ENCODE results near the gene TMEM174. TPM values are rescaled to one million over a fixed set of nuclear protein-coding genes. Genes with fewer than 3 reads are reported as not detected.
"Not testable (repeated sequence)": the region's sequence is repeated elsewhere in the genome, so short reads cannot be mapped to it uniquely, and the experiment has no call there.

The TMEM174 gene
- total RNA-seq, 2 donors from 2014 or later: not detected

DNA sequence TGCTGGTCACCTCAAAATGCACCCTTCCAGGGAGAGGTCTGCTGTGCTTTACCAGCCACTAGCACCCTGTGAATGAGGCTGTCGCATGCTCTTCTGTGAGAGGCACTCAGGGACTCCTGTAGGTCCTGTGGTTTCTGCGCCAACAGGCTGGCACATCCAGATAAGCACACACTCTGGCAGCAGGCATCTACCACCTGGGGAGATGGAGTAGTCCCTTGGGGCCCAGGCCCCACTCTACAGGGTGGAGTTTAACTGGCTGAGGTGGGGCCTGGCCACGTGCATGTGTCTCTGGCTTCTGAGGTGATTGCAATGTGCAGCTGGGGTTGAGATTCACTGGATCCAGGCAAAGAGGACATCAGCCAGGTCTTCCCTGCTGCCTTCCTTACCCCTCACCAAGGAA, 32.3 kb downstream of the TMEM174 start:
- TF ChIP-seq, protein P1, sequence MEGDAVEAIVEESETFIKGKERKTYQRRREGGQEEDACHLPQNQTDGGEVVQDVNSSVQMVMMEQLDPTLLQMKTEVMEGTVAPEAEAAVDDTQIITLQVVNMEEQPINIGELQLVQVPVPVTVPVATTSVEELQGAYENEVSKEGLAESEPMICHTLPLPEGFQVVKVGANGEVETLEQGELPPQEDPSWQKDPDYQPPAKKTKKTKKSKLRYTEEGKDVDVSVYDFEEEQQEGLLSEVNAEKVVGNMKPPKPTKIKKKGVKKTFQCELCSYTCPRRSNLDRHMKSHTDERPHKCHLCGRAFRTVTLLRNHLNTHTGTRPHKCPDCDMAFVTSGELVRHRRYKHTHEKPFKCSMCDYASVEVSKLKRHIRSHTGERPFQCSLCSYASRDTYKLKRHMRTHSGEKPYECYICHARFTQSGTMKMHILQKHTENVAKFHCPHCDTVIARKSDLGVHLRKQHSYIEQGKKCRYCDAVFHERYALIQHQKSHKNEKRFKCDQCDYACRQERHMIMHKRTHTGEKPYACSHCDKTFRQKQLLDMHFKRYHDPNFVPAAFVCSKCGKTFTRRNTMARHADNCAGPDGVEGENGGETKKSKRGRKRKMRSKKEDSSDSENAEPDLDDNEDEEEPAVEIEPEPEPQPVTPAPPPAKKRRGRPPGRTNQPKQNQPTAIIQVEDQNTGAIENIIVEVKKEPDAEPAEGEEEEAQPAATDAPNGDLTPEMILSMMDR (IDR thresholded peaks at IDR 0.05): no peak
- H3K36me3 ChIP-seq: no peaks in the 10 kb centered on the region
- H3K9me3 ChIP-seq: peaks cover 5% of the 10 kb centered on the region
- H3K27me3 ChIP-seq (replicated peaks; ENCODE audit: insufficient read depth): no peaks in the 10 kb centered on the region
- no peak for ATAC-seq (ENCODE audit: insufficient number of reproducible peaks, low FRiP score, low read depth)
- peaks cover 0 to 8% of the 10 kb centered on the region in 2 donors for H3K4me1 ChIP-seq (ENCODE audit: control insufficient read depth in 1 of 2, low read depth in 2 of 2)
- H3K4me3 ChIP-seq: no peak overlapping the region
- H3K27ac ChIP-seq: no peak overlapping the region
- DNase-seq (ENCODE audit: low spot score): no peak

DNA sequence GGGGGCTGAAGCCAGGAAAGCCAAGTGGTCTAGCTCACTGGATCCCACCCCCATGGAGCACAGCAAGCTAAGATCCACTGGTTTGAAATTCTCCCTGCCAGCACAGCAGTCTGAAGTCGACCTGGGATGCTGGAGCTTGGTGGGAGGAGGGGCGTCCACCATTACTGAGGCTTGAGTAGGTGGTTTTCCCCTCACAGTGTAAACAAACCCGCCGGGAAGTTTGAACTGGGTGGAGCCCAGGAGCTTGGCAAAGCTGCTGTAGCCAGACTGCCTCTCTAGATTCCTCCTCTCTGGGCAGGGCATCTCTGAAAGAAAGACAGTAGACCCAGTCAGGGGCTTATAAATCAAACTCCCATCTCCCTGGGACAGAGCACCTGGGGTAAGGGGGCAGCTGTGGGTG, 34.2 kb downstream of the TMEM174 start:
- not testable (repeated sequence) for ATAC-seq (ENCODE audit: insufficient number of reproducible peaks, low FRiP score, low read depth); H3K4me3 ChIP-seq; H3K4me1 ChIP-seq (ENCODE audit: control insufficient read depth in 1 of 2, low read depth in 2 of 2); H3K27me3 ChIP-seq (replicated peaks; ENCODE audit: insufficient read depth); DNase-seq (ENCODE audit: low spot score); H3K9me3 ChIP-seq; H3K27ac ChIP-seq; H3K36me3 ChIP-seq

DNA sequence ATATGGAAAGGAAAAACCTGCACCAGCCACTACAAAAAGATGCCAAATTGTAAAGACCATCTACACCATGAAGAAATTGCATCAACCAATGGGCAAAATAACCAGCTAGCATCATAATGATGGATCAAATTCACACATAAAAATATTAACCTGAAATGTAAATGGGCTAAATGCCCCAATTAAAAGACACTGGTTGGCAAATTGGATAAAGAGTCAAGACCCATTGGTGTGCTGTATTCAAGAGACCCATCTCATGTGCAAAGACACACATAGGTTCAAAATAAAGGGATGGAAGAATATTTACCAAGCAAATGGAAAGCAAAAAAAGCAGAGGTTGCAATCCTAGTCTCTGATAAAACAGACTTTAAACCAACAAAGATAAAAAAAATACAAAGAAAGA, 36.1 kb downstream of the TMEM174 start:
- H3K27me3 ChIP-seq (replicated peaks; ENCODE audit: insufficient read depth); H3K9me3 ChIP-seq; H3K4me1 ChIP-seq (ENCODE audit: control insufficient read depth in 1 of 2, low read depth in 2 of 2); ATAC-seq (ENCODE audit: insufficient number of reproducible peaks, low FRiP score, low read depth); H3K36me3 ChIP-seq; H3K27ac ChIP-seq; H3K4me3 ChIP-seq; DNase-seq (ENCODE audit: low spot score): not testable (repeated sequence)

DNA sequence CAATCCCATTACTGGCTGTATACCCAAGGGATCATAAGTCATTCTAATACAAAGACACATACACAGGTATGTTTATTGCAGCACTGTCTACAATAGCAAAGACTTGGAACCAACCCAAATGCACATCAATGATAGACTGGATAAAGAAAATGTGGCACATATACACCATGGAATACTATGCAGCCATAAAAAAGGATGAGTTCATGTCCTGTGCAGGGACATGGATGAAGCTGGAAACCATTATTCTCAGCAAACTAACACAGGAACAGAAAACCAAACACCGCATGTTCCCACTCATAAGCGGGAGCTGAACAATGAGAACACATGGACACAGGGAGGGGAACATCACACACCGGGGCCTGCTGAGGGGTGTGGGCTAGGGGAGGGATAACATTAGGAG, 39.7 kb downstream of the TMEM174 start:
- not testable (repeated sequence) for H3K36me3 ChIP-seq; H3K9me3 ChIP-seq; H3K4me1 ChIP-seq (ENCODE audit: control insufficient read depth in 1 of 2, low read depth in 2 of 2); H3K27me3 ChIP-seq (replicated peaks; ENCODE audit: insufficient read depth); DNase-seq (ENCODE audit: low spot score); ATAC-seq (ENCODE audit: insufficient number of reproducible peaks, low FRiP score, low read depth); H3K27ac ChIP-seq; H3K4me3 ChIP-seq

DNA sequence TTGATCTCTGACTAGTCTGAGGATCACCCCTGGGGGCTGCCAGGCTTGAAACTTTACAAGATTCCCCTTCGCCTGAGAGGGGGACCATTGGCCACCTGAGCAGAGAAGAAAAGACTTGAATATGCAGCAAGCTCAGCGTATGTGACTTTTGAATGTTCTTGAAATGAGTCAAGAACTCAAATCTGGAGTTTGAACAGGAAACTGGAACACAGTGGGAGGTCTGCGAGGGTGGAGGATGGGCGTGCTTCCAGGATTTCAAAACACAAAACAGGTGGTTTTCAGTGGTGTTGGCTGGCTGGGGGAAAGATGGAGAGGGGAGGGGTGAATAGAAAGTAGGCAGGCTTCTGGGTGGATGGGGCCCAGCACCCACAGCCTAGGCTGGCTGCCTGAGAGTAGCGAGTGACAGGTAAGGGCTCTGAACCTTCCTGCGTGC, 40.6 kb downstream of the TMEM174 start:
- TF ChIP-seq, protein P1 (IDR thresholded peaks at IDR 0.05): no peak
- H3K27ac ChIP-seq: no peak overlapping the region
- H3K4me3 ChIP-seq: no peak overlapping the region
- no peaks in the 10 kb centered on the region for H3K27me3 ChIP-seq (replicated peaks; ENCODE audit: insufficient read depth)
- DNase-seq (ENCODE audit: low spot score): no peak
- no peak for ATAC-seq (ENCODE audit: insufficient number of reproducible peaks, low FRiP score, low read depth)
- no peaks in the 10 kb centered on the region for H3K36me3 ChIP-seq
- H3K9me3 ChIP-seq: peaks cover 5% of the 10 kb centered on the region
- H3K4me1 ChIP-seq (ENCODE audit: control insufficient read depth in 1 of 2, low read depth in 2 of 2): peaks cover 0 to 7% of the 10 kb centered on the region in 2 donors

DNA sequence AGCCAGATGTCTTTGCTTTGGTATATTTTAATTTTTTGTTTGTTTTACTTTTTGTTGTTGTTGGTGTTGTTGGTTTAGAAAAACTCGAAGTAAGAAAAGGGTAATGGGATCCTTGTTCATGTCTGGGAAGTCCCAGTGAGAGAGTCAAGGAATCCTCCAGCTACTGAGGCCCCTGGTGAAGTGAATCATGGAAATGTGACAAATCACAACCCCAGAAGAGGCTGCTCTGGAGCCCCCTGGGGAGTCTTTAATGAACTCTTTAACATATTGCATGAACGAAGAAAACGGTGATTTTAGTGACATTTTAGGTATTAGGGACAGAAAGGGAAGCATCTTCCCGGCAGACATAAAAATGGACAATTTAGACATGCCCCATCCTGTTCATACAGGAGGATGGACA, 41.3 kb downstream of the TMEM174 start:
- ATAC-seq (ENCODE audit: insufficient number of reproducible peaks, low FRiP score, low read depth) (no peak), DNase-seq (ENCODE audit: low spot score) (no peak)
- Histone ChIP-seq H3K4me3 (no peak overlapping the region), H3K27ac (no peak overlapping the region), H3K27me3 (replicated peaks; ENCODE audit: insufficient read depth) (no peaks in the 10 kb centered on the region), H3K9me3 (peaks cover 5% of the 10 kb centered on the region), H3K4me1 (ENCODE audit: control insufficient read depth in 1 of 2, low read depth in 2 of 2) (peaks cover 0 to 7% of the 10 kb centered on the region in 2 donors), H3K36me3 (no peaks in the 10 kb centered on the region)
- TF ChIP-seq, protein P1 (IDR thresholded peaks at IDR 0.05): no peak

DNA sequence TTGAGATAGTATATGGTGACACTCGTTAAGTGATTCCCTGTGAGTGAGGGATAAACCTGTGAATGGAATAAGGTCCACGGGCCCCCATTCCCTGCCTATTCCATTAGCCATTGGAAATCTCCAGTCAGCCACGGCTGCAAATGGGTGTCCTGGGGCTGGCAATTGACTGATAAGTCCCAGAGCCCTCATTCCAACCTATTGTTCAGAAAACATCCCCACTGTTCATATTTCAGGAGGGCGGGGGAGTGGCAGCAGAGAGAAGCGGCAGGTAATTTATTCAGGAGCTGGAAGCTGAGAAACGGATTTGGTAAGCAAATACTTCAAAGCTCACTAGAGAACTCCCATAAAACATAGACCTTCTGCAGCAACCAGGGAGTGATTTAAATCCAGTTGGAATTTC, 42.0 kb downstream of the TMEM174 start:
- no peak overlapping the region for H3K4me3 ChIP-seq
- H3K9me3 ChIP-seq: peaks cover 3% of the 10 kb centered on the region
- H3K27ac ChIP-seq: no peak overlapping the region
- TF ChIP-seq, protein P1 (IDR thresholded peaks at IDR 0.05): no peak
- H3K36me3 ChIP-seq: no peaks in the 10 kb centered on the region
- no peaks in the 10 kb centered on the region for H3K27me3 ChIP-seq (replicated peaks; ENCODE audit: insufficient read depth)
- ATAC-seq (ENCODE audit: insufficient number of reproducible peaks, low FRiP score, low read depth) (no peak), DNase-seq (ENCODE audit: low spot score) (no peak)
- peaks cover 0 to 7% of the 10 kb centered on the region in 2 donors for H3K4me1 ChIP-seq (ENCODE audit: control insufficient read depth in 1 of 2, low read depth in 2 of 2)
